ENCODE data around the gene PFDN4. TPM values are rescaled to one million over a fixed set of nuclear protein-coding genes. Genes with fewer than 3 reads are reported as not detected.

PFDN4 gene
- total and polyA plus RNA-seq, 4 donors: 19.8 to 120 (median 45.4) TPM

DNA sequence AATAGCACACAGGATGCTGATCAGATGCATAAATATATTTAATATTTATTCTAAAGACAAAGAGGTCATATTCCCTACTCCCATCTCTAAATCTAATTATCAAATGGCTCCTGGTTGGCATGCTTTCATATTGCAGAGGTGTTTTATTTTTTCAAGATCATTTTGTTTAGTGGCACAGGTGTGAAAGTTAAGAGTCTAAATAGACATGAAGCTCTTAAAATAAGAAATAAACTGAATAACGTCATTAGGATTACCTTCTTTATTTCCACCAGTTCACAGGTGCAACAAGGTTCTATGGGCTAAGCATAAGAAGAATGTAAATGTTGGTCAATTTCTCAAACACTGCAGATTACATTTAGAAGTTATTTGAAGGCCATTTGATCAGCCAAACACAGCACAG, 27.0 kb upstream of the PFDN4 start:
- Histone ChIP-seq H3K36me3 (ENCODE audit: control insufficient read depth in 1 of 2, insufficient read depth in 2 of 2, low read length in 1 of 2) (no peaks in the 10 kb centered on the region), H3K27me3 (ENCODE audit: control insufficient read depth in 1 of 2, insufficient read depth in 2 of 2, low read length in 1 of 2) (peaks cover 0 to 1% of the 10 kb centered on the region in 2 donors), H3K4me3 (ENCODE audit: low read length in 2 of 2) (no peak overlapping the region), H3K27ac (ENCODE audit: low read depth in 1 of 2, low read length in 2 of 2) (no peak overlapping the region), H3K4me1 (ENCODE audit: control insufficient read depth in 1 of 2, insufficient read depth in 2 of 2, low read length in 2 of 2) (no peaks in the 10 kb centered on the region), H3K9me3 (ENCODE audit: control insufficient read depth, low read length) (no peaks in the 10 kb centered on the region)
- ATAC-seq (ENCODE audit: low FRiP score): no peak
- WGBS, 2 donors: 89% methylated on average over 1 of the region's 1 CpG
- no peak for DNase-seq
- intact Hi-C loops (cut with DNase I): no loop called here

DNA sequence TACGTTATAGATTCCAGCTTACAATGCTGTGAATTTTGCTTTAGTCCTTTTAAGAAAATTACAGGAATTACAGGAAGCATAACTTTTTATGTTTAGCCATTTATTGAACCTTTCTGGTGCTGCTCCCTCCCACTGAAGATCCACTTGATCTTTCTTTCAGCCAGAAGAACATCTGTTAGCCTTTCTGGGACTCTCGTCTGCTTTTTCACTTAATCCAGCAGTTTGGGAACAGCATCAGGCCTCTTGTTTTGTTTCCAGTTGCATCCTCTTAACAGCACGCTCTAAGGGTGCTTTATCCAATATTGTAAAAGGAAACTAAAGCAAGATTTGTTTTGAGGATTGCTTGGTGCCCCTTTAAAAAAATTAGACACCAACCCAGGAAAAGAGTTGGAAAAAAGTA, 23.8 kb upstream of the PFDN4 start:
- H3K36me3 ChIP-seq (ENCODE audit: control insufficient read depth in 1 of 2, insufficient read depth in 2 of 2, low read length in 1 of 2): no peaks in the 10 kb centered on the region
- H3K4me1 ChIP-seq (ENCODE audit: control insufficient read depth in 1 of 2, insufficient read depth in 2 of 2, low read length in 2 of 2): no peaks in the 10 kb centered on the region
- ATAC-seq (ENCODE audit: low FRiP score): no peak
- intact Hi-C loops (cut with DNase I): no loop called here
- WGBS, 2 donors: 25 to 26% methylated on average over 3 of the region's 3 CpGs
- H3K27me3 ChIP-seq (ENCODE audit: control insufficient read depth in 1 of 2, insufficient read depth in 2 of 2, low read length in 1 of 2): peaks cover 0 to 1% of the 10 kb centered on the region in 2 donors
- no peak overlapping the region for H3K4me3 ChIP-seq (ENCODE audit: low read length in 2 of 2)
- H3K27ac ChIP-seq (ENCODE audit: low read depth in 1 of 2, low read length in 2 of 2): no peak overlapping the region
- no peak for DNase-seq
- no peaks in the 10 kb centered on the region for H3K9me3 ChIP-seq (ENCODE audit: control insufficient read depth, low read length)

DNA sequence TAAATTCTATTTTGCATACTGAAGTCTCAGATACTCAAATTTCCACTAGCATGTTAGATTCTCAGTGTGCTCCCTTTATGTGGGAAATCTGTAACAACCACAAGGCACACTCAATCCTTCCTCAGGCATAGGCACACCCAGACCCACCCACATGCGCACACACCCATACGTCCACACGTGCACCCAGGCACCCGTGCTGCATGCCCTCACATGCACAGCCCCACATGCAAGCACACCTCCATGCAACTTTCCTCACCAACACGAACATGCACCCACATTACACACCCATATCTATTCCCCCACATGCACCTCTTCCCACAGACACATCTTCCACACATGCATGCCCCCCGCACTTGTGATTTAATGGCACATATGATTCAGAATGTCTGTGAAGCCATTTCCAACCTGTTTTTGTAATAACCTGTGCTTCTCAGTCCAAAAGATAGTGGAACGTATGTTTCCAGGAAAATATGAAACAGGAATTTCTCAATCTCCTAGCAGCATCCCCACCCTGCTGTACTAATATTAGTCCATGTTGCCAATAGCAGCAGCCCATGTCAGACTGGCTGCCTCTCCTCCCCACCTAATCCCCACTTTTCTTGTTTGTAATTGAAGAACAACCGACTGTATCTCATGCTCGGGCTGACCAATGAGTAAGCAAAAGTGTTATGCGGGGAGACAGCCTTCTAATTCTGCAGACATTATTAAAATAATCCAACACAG, 22.8 kb upstream of the PFDN4 start:
- DNase-seq: no peak
- no peak overlapping the region for H3K4me3 ChIP-seq (ENCODE audit: low read length in 2 of 2)
- WGBS, 2 donors: 79 to 84% methylated on average over 10 of the region's 10 CpGs
- intact Hi-C loops (cut with DNase I): no loop called here
- no peaks in the 10 kb centered on the region for H3K9me3 ChIP-seq (ENCODE audit: control insufficient read depth, low read length)
- no peaks in the 10 kb centered on the region for H3K27me3 ChIP-seq (ENCODE audit: control insufficient read depth in 1 of 2, insufficient read depth in 2 of 2, low read length in 1 of 2)
- ATAC-seq (ENCODE audit: low FRiP score): no peak
- H3K4me1 ChIP-seq (ENCODE audit: control insufficient read depth in 1 of 2, insufficient read depth in 2 of 2, low read length in 2 of 2): no peaks in the 10 kb centered on the region
- H3K36me3 ChIP-seq (ENCODE audit: control insufficient read depth in 1 of 2, insufficient read depth in 2 of 2, low read length in 1 of 2): no peaks in the 10 kb centered on the region
- no peak overlapping the region for H3K27ac ChIP-seq (ENCODE audit: low read depth in 1 of 2, low read length in 2 of 2)

DNA sequence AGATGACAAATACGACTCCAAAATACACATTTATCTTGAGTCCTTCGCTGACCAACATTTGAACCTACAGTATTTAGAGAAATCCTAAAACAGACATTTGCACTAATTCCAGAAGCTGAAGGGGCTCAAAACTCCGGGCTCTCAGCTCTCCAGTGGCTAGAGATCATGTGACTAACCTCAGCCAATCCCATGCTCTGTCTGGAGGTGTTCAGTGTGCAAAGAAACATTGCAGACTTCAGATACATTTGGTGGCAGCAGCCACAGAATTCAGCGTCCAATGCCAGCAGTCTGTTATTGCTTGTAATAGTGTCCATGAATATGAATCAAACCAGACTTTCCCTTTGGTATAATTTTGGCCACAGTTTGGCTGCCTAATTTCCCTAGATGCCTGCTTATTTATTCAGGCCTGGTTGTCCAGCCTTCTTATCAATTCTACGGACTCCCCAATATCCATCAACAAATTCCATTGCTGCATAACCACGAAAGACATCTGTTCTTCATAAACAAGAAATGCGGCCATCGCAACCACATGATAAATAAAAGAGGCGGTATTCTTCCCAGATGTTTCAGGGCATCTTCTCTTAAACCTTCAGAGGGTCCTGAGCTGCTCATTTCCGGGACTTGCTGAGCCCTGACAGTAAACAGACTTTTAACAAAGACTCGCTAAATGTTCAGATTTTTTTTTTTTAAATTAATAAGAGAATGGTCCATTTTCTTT, 19.6 kb upstream of the PFDN4 start:
- WGBS, 2 donors: 69 to 74% methylated on average over 11 of the region's 11 CpGs
- Histone ChIP-seq H3K4me3 (ENCODE audit: low read length in 2 of 2) (no peak overlapping the region), H3K36me3 (ENCODE audit: control insufficient read depth in 1 of 2, insufficient read depth in 2 of 2, low read length in 1 of 2) (no peaks in the 10 kb centered on the region), H3K27me3 (ENCODE audit: control insufficient read depth in 1 of 2, insufficient read depth in 2 of 2, low read length in 1 of 2) (no peaks in the 10 kb centered on the region), H3K9me3 (ENCODE audit: control insufficient read depth, low read length) (no peaks in the 10 kb centered on the region), H3K27ac (ENCODE audit: low read depth in 1 of 2, low read length in 2 of 2) (no peak overlapping the region), H3K4me1 (ENCODE audit: control insufficient read depth in 1 of 2, insufficient read depth in 2 of 2, low read length in 2 of 2) (no peaks in the 10 kb centered on the region)
- ATAC-seq (ENCODE audit: low FRiP score) (no peak), DNase-seq (no peak)
- intact Hi-C loops (cut with DNase I): no loop called here

DNA sequence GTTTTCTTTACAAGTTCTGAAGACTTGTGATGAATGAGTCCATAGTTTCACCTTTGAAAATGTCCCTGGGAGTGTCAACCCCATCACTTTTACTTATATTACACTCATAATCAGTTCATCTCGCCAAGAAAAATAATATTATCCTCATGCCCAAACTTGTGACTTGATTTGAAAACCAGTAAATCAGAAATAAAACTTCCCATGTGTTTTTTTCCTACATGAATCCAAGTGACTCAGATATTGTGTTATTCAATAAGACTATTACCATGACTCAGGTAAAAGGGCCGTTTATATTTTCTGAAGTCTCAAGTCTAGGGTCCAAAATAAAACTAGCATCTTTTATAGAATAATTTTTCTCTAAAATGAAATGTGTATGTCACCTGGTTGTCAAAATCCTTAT, 18.3 kb upstream of the PFDN4 start:
- H3K4me3 ChIP-seq (ENCODE audit: low read length in 2 of 2): no peak overlapping the region
- no peaks in the 10 kb centered on the region for H3K36me3 ChIP-seq (ENCODE audit: control insufficient read depth in 1 of 2, insufficient read depth in 2 of 2, low read length in 1 of 2)
- ATAC-seq (ENCODE audit: low FRiP score): no peak
- no peak for DNase-seq
- intact Hi-C loops (cut with DNase I): loop anchor here in 1 of 2 donors (10.0 kb wide), 1 partner anchor 615 kb away; no protein-coding TSS in a partner anchor
- no peaks in the 10 kb centered on the region for H3K4me1 ChIP-seq (ENCODE audit: control insufficient read depth in 1 of 2, insufficient read depth in 2 of 2, low read length in 2 of 2)
- WGBS, 2 donors: 28 to 46% methylated on average over 2 of the region's 2 CpGs
- H3K9me3 ChIP-seq (ENCODE audit: control insufficient read depth, low read length): no peaks in the 10 kb centered on the region
- no peaks in the 10 kb centered on the region for H3K27me3 ChIP-seq (ENCODE audit: control insufficient read depth in 1 of 2, insufficient read depth in 2 of 2, low read length in 1 of 2)
- no peak overlapping the region for H3K27ac ChIP-seq (ENCODE audit: low read depth in 1 of 2, low read length in 2 of 2)

DNA sequence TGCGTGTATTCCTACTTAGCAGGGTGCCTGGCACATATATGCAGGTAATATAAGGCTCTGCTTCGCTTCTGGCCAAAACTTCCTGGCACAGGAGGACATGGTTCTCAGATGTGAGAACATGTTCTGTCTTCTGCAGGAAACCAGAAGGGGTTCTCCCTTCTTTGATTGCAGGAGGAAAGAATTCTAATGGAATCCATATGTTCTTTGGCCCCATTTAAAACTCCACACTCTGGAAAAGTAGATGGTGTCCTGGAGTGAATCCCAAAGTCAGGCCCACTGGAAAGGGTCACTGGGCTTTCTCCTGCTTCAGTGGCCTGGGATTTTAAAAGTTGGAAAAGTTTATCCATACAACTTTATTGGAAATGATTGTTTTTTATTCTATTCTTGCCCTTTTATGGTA, 17.7 kb upstream of the PFDN4 start:
- H3K4me3 ChIP-seq (ENCODE audit: low read length in 2 of 2): no peak overlapping the region
- H3K27ac ChIP-seq (ENCODE audit: low read depth in 1 of 2, low read length in 2 of 2): no peak overlapping the region
- WGBS, 2 donors: 90 to 92% methylated on average over 2 of the region's 2 CpGs
- no peaks in the 10 kb centered on the region for H3K36me3 ChIP-seq (ENCODE audit: control insufficient read depth in 1 of 2, insufficient read depth in 2 of 2, low read length in 1 of 2)
- DNase-seq (no peak), ATAC-seq (ENCODE audit: low FRiP score) (no peak)
- intact Hi-C loops (cut with DNase I): loop anchor here in 1 of 2 donors (10.0 kb wide), 1 partner anchor 615 kb away; no protein-coding TSS in a partner anchor
- no peaks in the 10 kb centered on the region for H3K27me3 ChIP-seq (ENCODE audit: control insufficient read depth in 1 of 2, insufficient read depth in 2 of 2, low read length in 1 of 2)
- H3K4me1 ChIP-seq (ENCODE audit: control insufficient read depth in 1 of 2, insufficient read depth in 2 of 2, low read length in 2 of 2): no peaks in the 10 kb centered on the region
- H3K9me3 ChIP-seq (ENCODE audit: control insufficient read depth, low read length): no peaks in the 10 kb centered on the region

DNA sequence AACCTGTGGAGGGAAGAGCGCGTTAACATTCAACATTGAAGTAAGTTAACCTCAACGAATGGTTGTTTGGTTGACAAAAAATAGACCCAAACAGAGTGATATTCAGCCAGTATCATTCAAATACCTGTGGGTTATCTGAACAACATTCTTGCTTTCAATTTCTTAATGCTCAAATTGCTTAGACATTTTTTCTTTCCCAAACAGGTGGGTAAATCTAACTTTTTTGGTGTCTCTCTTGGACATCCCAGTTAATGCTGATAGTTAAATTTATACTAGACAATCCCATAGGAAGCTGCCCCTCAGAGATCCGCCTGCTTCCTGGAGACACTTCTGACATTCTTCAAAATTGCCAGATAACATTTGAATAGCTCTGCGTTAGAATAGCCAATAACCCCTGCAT, 14.1 kb upstream of the PFDN4 start:
- H3K27me3 ChIP-seq (ENCODE audit: control insufficient read depth in 1 of 2, insufficient read depth in 2 of 2, low read length in 1 of 2): no peaks in the 10 kb centered on the region
- no peak overlapping the region for H3K4me3 ChIP-seq (ENCODE audit: low read length in 2 of 2)
- 68 to 73% methylated on average over 5 of the region's 5 CpGs for WGBS, 2 donors
- H3K9me3 ChIP-seq (ENCODE audit: control insufficient read depth, low read length): no peaks in the 10 kb centered on the region
- no peak overlapping the region for H3K27ac ChIP-seq (ENCODE audit: low read depth in 1 of 2, low read length in 2 of 2)
- no peak for ATAC-seq (ENCODE audit: low FRiP score)
- H3K4me1 ChIP-seq (ENCODE audit: control insufficient read depth in 1 of 2, insufficient read depth in 2 of 2, low read length in 2 of 2): no peaks in the 10 kb centered on the region
- intact Hi-C loops (cut with DNase I): loop anchor here in 1 of 2 donors (10.0 kb wide), 1 partner anchor 619 kb away; no protein-coding TSS in a partner anchor
- no peaks in the 10 kb centered on the region for H3K36me3 ChIP-seq (ENCODE audit: control insufficient read depth in 1 of 2, insufficient read depth in 2 of 2, low read length in 1 of 2)
- DNase-seq: no peak

DNA sequence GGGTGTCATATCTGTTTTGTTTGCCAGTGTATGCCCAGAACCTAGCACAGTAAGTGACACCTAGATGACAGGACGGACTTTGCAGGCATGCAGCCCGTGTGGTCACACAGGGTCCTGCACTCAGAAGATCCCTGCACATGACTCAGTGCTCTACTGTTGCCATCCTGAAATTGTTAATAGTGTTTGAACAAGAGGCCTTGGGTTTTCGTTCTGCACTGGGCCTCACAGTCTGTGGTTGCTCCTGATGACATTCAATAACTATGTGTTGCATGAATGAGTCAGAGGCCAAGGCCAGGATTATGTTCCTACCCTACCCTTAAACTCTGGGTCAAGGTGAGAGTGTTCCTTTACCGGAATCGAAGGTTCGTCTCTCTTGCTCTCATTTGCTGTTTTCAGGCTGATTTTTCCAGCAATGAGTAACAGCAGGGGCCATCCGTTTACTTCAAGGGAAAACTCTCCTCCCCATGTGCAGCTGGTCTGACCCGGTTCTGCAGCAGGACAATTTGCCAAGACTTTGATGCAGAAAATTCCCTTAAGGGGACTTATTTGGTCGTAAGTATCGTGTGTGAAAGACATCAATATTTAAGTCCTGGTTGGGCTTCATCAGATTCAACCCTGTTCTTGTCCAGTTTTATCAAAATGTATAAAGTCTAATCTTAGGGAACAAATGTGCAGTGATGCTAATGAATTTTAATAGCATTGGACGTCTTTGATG, 13.0 kb upstream of the PFDN4 start:
- DNase-seq (no peak), ATAC-seq (ENCODE audit: low FRiP score) (no peak)
- Histone ChIP-seq H3K4me1 (ENCODE audit: control insufficient read depth in 1 of 2, insufficient read depth in 2 of 2, low read length in 2 of 2) (no peaks in the 10 kb centered on the region), H3K9me3 (ENCODE audit: control insufficient read depth, low read length) (no peaks in the 10 kb centered on the region), H3K4me3 (ENCODE audit: low read length in 2 of 2) (no peak overlapping the region), H3K36me3 (ENCODE audit: control insufficient read depth in 1 of 2, insufficient read depth in 2 of 2, low read length in 1 of 2) (no peaks in the 10 kb centered on the region), H3K27me3 (ENCODE audit: control insufficient read depth in 1 of 2, insufficient read depth in 2 of 2, low read length in 1 of 2) (no peaks in the 10 kb centered on the region), H3K27ac (ENCODE audit: low read depth in 1 of 2, low read length in 2 of 2) (no peak overlapping the region)
- WGBS, 2 donors: 64 to 70% methylated on average over 11 of the region's 11 CpGs
- intact Hi-C loops (cut with DNase I): loop anchor here in 1 of 2 donors (10.0 kb wide), 1 partner anchor 620 kb away; no protein-coding TSS in a partner anchor
